ES-I3 (cell line): Measurements from ENCODE around the gene ZFAND4.
"Not testable (repeated sequence)": the region's sequence is repeated elsewhere in the genome, so short reads cannot be mapped to it uniquely, and the experiment has no call there.

Experiments
- H3K36me3 ChIP-seq: 2 replicates; pipeline ENCODE4 v1.6.1; 2013; ENCODE audit warnings: mild to moderate bottlenecking, low read length, control low read depth, moderate library complexity; ENCODE audit not compliant: insufficient read depth
- H3K4me1 ChIP-seq: 2 replicates; pipeline ENCODE4 v1.6.1; 2013; ENCODE audit warnings: mild to moderate bottlenecking, control low read depth, low read length; ENCODE audit not compliant: insufficient read depth
- H3K9ac ChIP-seq: 2 replicates; pipeline ENCODE4 v1.6.1; 2013; ENCODE audit warnings: low read depth, mild to moderate bottlenecking, low read length, moderate library complexity
- H3K9me3 ChIP-seq: 2 replicates; pipeline ENCODE4 v1.6.1; 2013; ENCODE audit warnings: mild to moderate bottlenecking, low read length, moderate library complexity; ENCODE audit not compliant: control insufficient read depth, insufficient read depth

ZFAND4 gene

GRCh38 chr10:45654753-45655141 lies 17.8 kb downstream of the ZFAND4 start:
- H3K36me3 ChIP-seq, H3K9me3 ChIP-seq, H3K9ac ChIP-seq, H3K4me1 ChIP-seq: not testable (repeated sequence)

GRCh38 chr10:45653454-45653853 lies 19.1 kb downstream of the ZFAND4 start:
- Histone ChIP-seq H3K4me1 (no peaks in the 10 kb centered on the region), H3K9ac (no peak overlapping the region), H3K9me3 (no peaks in the 10 kb centered on the region), H3K36me3 (peaks cover 5% of the 10 kb centered on the region; the same call in 1 of the 2 replicates)

- H3K9ac ChIP-seq = no peak overlapping the region
- peaks cover 5% of the 10 kb centered on the region; the same call in 1 of the 2 replicates for H3K36me3 ChIP-seq
- H3K9me3 ChIP-seq = no peaks in the 10 kb centered on the region
- no peaks in the 10 kb centered on the region for H3K4me1 ChIP-seq
Observed at GRCh38 chr10:45652511-45652910, 20.1 kb downstream of the ZFAND4 start.

- Histone ChIP-seq H3K36me3 (peaks cover 15% of the 10 kb centered on the region), H3K9ac (no peak overlapping the region), H3K9me3 (no peaks in the 10 kb centered on the region), H3K4me1 (no peaks in the 10 kb centered on the region)
Observed at GRCh38 chr10:45649296-45649695, 23.3 kb downstream of the ZFAND4 start.

- H3K36me3 ChIP-seq = peaks cover 15% of the 10 kb centered on the region
- no peak overlapping the region for H3K9ac ChIP-seq
- no peaks in the 10 kb centered on the region for H3K9me3 ChIP-seq
- H3K4me1 ChIP-seq = no peaks in the 10 kb centered on the region
Observed at GRCh38 chr10:45647118-45647517, 25.5 kb downstream of the ZFAND4 start.

GRCh38 chr10:45646384-45647050 lies 26.1 kb downstream of the ZFAND4 start:
- Histone ChIP-seq H3K9ac (no peak overlapping the region), H3K9me3 (no peaks in the 10 kb centered on the region), H3K4me1 (no peaks in the 10 kb centered on the region), H3K36me3 (peaks cover 15% of the 10 kb centered on the region)

GRCh38 chr10:45644527-45644926 lies 28.0 kb downstream of the ZFAND4 start:
- Histone ChIP-seq H3K4me1 (no peaks in the 10 kb centered on the region), H3K9me3 (no peaks in the 10 kb centered on the region), H3K9ac (no peak overlapping the region), H3K36me3 (peaks cover 10% of the 10 kb centered on the region)

GRCh38 chr10:45640941-45641340 lies 31.6 kb downstream of the ZFAND4 start:
- Histone ChIP-seq H3K4me1 (no peaks in the 10 kb centered on the region), H3K36me3 (no peaks in the 10 kb centered on the region; the same call in none of the 2 replicates), H3K9me3 (no peaks in the 10 kb centered on the region), H3K9ac (no peak overlapping the region)

- no peak overlapping the region for H3K9ac ChIP-seq
- H3K4me1 ChIP-seq = no peaks in the 10 kb centered on the region
- H3K36me3 ChIP-seq = no peaks in the 10 kb centered on the region; the same call in none of the 2 replicates
- no peaks in the 10 kb centered on the region for H3K9me3 ChIP-seq
Observed at GRCh38 chr10:45640049-45640448, 32.5 kb downstream of the ZFAND4 start.

- H3K9me3 ChIP-seq = no peaks in the 10 kb centered on the region
- H3K9ac ChIP-seq = no peak overlapping the region
- H3K36me3 ChIP-seq = no peaks in the 10 kb centered on the region
- H3K4me1 ChIP-seq = no peaks in the 10 kb centered on the region
Observed at GRCh38 chr10:45627412-45628048, 45.0 kb downstream of the ZFAND4 start.

GRCh38 chr10:45625879-45626278 lies 46.7 kb downstream of the ZFAND4 start:
- H3K9ac ChIP-seq = no peak overlapping the region
- no peaks in the 10 kb centered on the region for H3K4me1 ChIP-seq
- H3K9me3 ChIP-seq = no peaks in the 10 kb centered on the region
- no peaks in the 10 kb centered on the region for H3K36me3 ChIP-seq

- no peaks in the 10 kb centered on the region for H3K4me1 ChIP-seq
- no peak overlapping the region for H3K9ac ChIP-seq
- no peaks in the 10 kb centered on the region for H3K36me3 ChIP-seq
- no peaks in the 10 kb centered on the region for H3K9me3 ChIP-seq
Observed at GRCh38 chr10:45624724-45625123, 47.8 kb downstream of the ZFAND4 start.

GRCh38 chr10:45614869-45615268 lies 57.7 kb downstream of the ZFAND4 start:
- no peak overlapping the region for H3K9ac ChIP-seq
- no peaks in the 10 kb centered on the region for H3K9me3 ChIP-seq
- H3K4me1 ChIP-seq = no peaks in the 10 kb centered on the region
- no peaks in the 10 kb centered on the region; the same call in 1 of the 2 replicates for H3K36me3 ChIP-seq

- Histone ChIP-seq H3K4me1 (no peaks in the 10 kb centered on the region), H3K9me3 (no peaks in the 10 kb centered on the region), H3K9ac (no peak overlapping the region), H3K36me3 (no peaks in the 10 kb centered on the region; the same call in 1 of the 2 replicates)
Observed at GRCh38 chr10:45612741-45613140, 59.8 kb downstream of the ZFAND4 start.

GRCh38 chr10:45608052-45608451 lies 64.5 kb downstream of the ZFAND4 start:
- no peak overlapping the region for H3K9ac ChIP-seq
- no peaks in the 10 kb centered on the region for H3K9me3 ChIP-seq
- no peaks in the 10 kb centered on the region for H3K4me1 ChIP-seq
- H3K36me3 ChIP-seq = no peaks in the 10 kb centered on the region; the same call in 1 of the 2 replicates
